Cardiac muscle cell (in vitro differentiated cells and primary cell): ENCODE results near the gene PSAPL1. TPM values are rescaled to one million over a fixed set of nuclear protein-coding genes. Genes with fewer than 3 reads are reported as not detected.

Experiments used
- DNase-seq, 2 donors: peaks; one replicate each; pipeline versions ENCODE4 v3.0.0 to v3.0.0-alpha.2; 2010 to 2017; ENCODE audit warnings: low read depth in 1 of 2, low spot score in 1 of 2
- H3K27ac ChIP-seq: fragments of 200-600 bp; sonication (generic); 2 replicates; pipeline ENCODE4 v1.5.1; 2016
- H3K27me3 ChIP-seq: fragments of 200-600 bp; sonication (generic); 2 replicates; pipeline ENCODE4 v1.6.0; 2016; ENCODE audit warnings: control low read depth
- H3K36me3 ChIP-seq: fragments of 200-600 bp; sonication (generic); 2 replicates; pipeline ENCODE4 v1.5.1; 2016; ENCODE audit warnings: control low read depth
- H3K4me1 ChIP-seq: fragments of 200-600 bp; sonication (generic); 2 replicates; pipeline ENCODE4 v1.8.1; 2017; ENCODE audit warnings: low read depth, mild to moderate bottlenecking, mixed run types
- H3K4me3 ChIP-seq: fragments of 200-600 bp; sonication (generic); 2 replicates; pipeline ENCODE4 v1.5.1; 2016; ENCODE audit warnings: mild to moderate bottlenecking
- H3K9me3 ChIP-seq: fragments of 200-600 bp; sonication (generic); 2 replicates; pipeline ENCODE4 v1.5.1; 2017; ENCODE audit warnings: low read depth, mild to moderate bottlenecking, control low read depth
- CTCF ChIP-seq: IDR thresholded peaks from 2 replicates; pipeline ENCODE4 v1.5.1; 2012; ENCODE audit warnings: low read depth, mild to moderate bottlenecking, low read length
- polyA plus RNA-seq: library from polyadenylated mRNA; unstranded; fragments of >200 nt; fragmentation: Nextera tagmentation; extraction: Ambion mirVana; gene quantifications from 2 replicates; pipeline ENCODE4 v1.2.1, GENCODE V29; 2016
- total RNA-seq: library from RNA; depleted of rRNA; stranded (reverse); fragments of >200 nt; gene quantifications from 2 replicates; pipeline ENCODE4 v1.2.3, GENCODE V29; 2016

The PSAPL1 gene
- total and polyA plus RNA-seq, 2 experiments from 2014 or later: 3.5 to 4.4 TPM

- Histone ChIP-seq H3K9me3 (no peaks in the 10 kb centered on the region), H3K27ac (peak overlapping the region; percentile 66), H3K27me3 (no peaks in the 10 kb centered on the region), H3K36me3 (no peaks in the 10 kb centered on the region), H3K4me3 (no peak overlapping the region), H3K4me1 (peaks cover 41% of the 10 kb centered on the region)
- DNase-seq: peak in 1 of 2 donors; percentile 75
- no peak for TF ChIP-seq CTCF
Measured at GRCh38 chr4:7428261-7429068, 6.3 kb downstream of the PSAPL1 start.

GRCh38 chr4:7427831-7428260, 6.9 kb downstream of the PSAPL1 start:
- Histone ChIP-seq H3K36me3 (no peaks in the 10 kb centered on the region), H3K27me3 (no peaks in the 10 kb centered on the region), H3K4me1 (peaks cover 39% of the 10 kb centered on the region), H3K9me3 (no peaks in the 10 kb centered on the region), H3K4me3 (no peak overlapping the region), H3K27ac (peak overlapping the region; percentile 66)
- no peak for TF ChIP-seq CTCF
- DNase-seq: no peak

GRCh38 chr4:7427361-7427760, 7.4 kb downstream of the PSAPL1 start:
- Histone ChIP-seq H3K27me3 (no peaks in the 10 kb centered on the region), H3K9me3 (no peaks in the 10 kb centered on the region), H3K36me3 (no peaks in the 10 kb centered on the region), H3K4me3 (no peak overlapping the region), H3K27ac (no peak overlapping the region), H3K4me1 (peaks cover 37% of the 10 kb centered on the region)
- no peak for DNase-seq
- no peak for TF ChIP-seq CTCF

DNA sequence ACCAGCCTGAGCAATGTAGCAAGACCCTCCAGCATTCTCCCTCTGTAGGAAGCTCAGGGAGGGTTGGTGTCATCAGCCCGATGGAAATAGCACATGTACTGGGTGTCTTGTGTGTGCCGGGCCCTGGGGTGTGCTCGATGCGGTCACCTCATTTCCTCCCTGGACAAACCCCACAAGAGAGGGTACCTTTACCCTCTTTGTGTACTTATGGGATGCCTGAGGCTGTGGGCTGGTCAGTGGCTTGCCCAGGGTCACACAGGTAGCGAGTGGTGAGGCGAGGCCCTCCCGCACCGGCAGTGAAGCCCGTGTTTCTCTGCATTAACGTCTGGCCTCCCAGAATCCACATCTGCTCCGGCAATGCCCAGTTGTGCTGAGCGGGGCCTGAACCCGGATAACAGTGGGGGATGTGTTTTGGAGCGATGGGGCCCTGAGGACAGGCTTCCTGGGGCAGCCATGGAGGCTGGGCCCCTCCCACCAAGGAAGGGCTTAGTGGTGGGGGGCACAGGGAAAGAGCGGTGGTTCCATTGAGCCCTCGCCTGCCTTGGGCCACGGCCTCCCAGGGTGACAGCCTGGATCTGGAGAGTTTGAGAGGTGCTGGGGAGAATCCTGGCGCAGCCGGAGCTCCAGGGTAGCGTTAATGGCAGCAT, 8.1 kb downstream of the PSAPL1 start:
- no peak for TF ChIP-seq CTCF
- H3K4me1 ChIP-seq: peaks cover 37% of the 10 kb centered on the region
- no peaks in the 10 kb centered on the region for H3K27me3 ChIP-seq
- H3K36me3 ChIP-seq: no peaks in the 10 kb centered on the region
- no peak overlapping the region for H3K27ac ChIP-seq
- H3K4me3 ChIP-seq: no peak overlapping the region
- DNase-seq: no peak
- H3K9me3 ChIP-seq: no peaks in the 10 kb centered on the region

GRCh38 chr4:7425591-7426468, 8.9 kb downstream of the PSAPL1 start:
- Histone ChIP-seq H3K4me1 (peaks cover 37% of the 10 kb centered on the region), H3K27me3 (no peaks in the 10 kb centered on the region), H3K36me3 (no peaks in the 10 kb centered on the region), H3K4me3 (no peak overlapping the region), H3K9me3 (no peaks in the 10 kb centered on the region), H3K27ac (no peak overlapping the region)
- no peak for TF ChIP-seq CTCF
- no peak for DNase-seq
